IMR-90 (cell line): ENCODE measurements around the gene MTG1. TPM values are rescaled to one million over a fixed set of nuclear protein-coding genes. Genes with fewer than 3 reads are reported as not detected.

Experiments used
- ATAC-seq: fragments of 200-7000 bp; cut with Tn5 transposase; 2 replicates; pipeline ENCODE4 v1.9.1; 2020; ENCODE audit warnings: low read depth, mild to moderate bottlenecking, moderate library complexity
- BruUV-seq: library from RNA; stranded (reverse); fragments of 400-500 nt; replicated peaks from 2 replicates; lab custom pipeline; 2021; lab: Mats Ljungman, UMichigan
- CTCF ChIA-PET: fragments of 300-600 bp; formaldehyde crosslinking; extraction: SDS; loops from one replicate; lab custom pipeline; 2021; ENCODE audit warnings: antibody characterized with exemption; lab: Yijun Ruan, JAX
- POLR2A ChIA-PET: fragments of 300-600 bp; sonication (Branson Sonifier 250); formaldehyde crosslinking; loops from one replicate; lab custom pipeline; 2022; ENCODE audit warnings: antibody characterized with exemption; ENCODE audit not compliant: unreplicated experiment; lab: Charles Lee
- DNase-seq: peaks from one replicate; pipeline ENCODE4 v3.0.0; 2013
- H2AFZ ChIP-seq: replicated peaks from 2 replicates; pipeline ENCODE3; 2013; ENCODE audit warnings: low read length, mild to moderate bottlenecking; ENCODE audit not compliant: poor library complexity
- H2AK5ac ChIP-seq: 2 replicates; pipeline ENCODE4 v1.6.1; 2013; ENCODE audit warnings: low read depth, low read length, inconsistent platforms
- H2AK9ac ChIP-seq: replicated peaks from 2 replicates; pipeline ENCODE3; 2013; ENCODE audit warnings: mild to moderate bottlenecking, low read depth, low read length, moderate library complexity; ENCODE audit not compliant: poor library complexity
- H2BK120ac ChIP-seq: 2 replicates; pipeline ENCODE4 v1.6.1; 2013; ENCODE audit warnings: low read depth, low read length, inconsistent platforms
- H2BK15ac ChIP-seq: 3 replicates; pipeline ENCODE4 v1.6.1; 2013; ENCODE audit warnings: low read depth, low read length, inconsistent platforms
- H2BK20ac ChIP-seq: 2 replicates; pipeline ENCODE4 v1.6.1; 2013; ENCODE audit warnings: low read depth, mild to moderate bottlenecking, inconsistent platforms, low read length, moderate library complexity
- H2BK5ac ChIP-seq: 2 replicates; pipeline ENCODE4 v1.6.1; 2013; ENCODE audit warnings: mild to moderate bottlenecking, low read depth, low read length, inconsistent platforms; ENCODE audit not compliant: poor library complexity, severe bottlenecking
- H3K14ac ChIP-seq: replicated peaks from 2 replicates; pipeline ENCODE4 v1.6.1; 2013; ENCODE audit warnings: low read depth, low read length, inconsistent platforms
- H3K18ac ChIP-seq: 2 replicates; pipeline ENCODE4 v1.6.1; 2013; ENCODE audit warnings: low read depth, low read length, control low read depth
- H3K23ac ChIP-seq: 2 replicates; pipeline ENCODE4 v1.6.1; 2013; ENCODE audit warnings: low read depth, low read length, inconsistent platforms
- H3K27ac ChIP-seq: 2 replicates; pipeline ENCODE4 v1.5.1; 2013; ENCODE audit warnings: mild to moderate bottlenecking, control low read depth, low read length; ENCODE audit not compliant: insufficient read depth
- H3K27me3 ChIP-seq: 2 replicates; pipeline ENCODE4 v1.6.1; 2013; ENCODE audit warnings: low read length; ENCODE audit not compliant: control insufficient read depth, insufficient read depth
- H3K36me3 ChIP-seq: 2 replicates; pipeline ENCODE4 v1.6.1; 2013; ENCODE audit warnings: low read length, mixed read lengths; ENCODE audit not compliant: control insufficient read depth, insufficient read depth
- H3K4ac ChIP-seq: 2 replicates; pipeline ENCODE4 v1.6.1; 2013; ENCODE audit warnings: low read depth, low read length, inconsistent platforms
- H3K4me1 ChIP-seq: 2 replicates; pipeline ENCODE4 v1.6.1; 2013; ENCODE audit warnings: low read length, mixed read lengths; ENCODE audit not compliant: control insufficient read depth, insufficient read depth
- H3K4me2 ChIP-seq: 2 replicates; pipeline ENCODE4 v1.6.1; 2013; ENCODE audit warnings: low read depth, mild to moderate bottlenecking, control low read depth, low read length, moderate library complexity
- H3K4me3 ChIP-seq: 2 replicates; pipeline ENCODE4 v1.5.1; 2013; ENCODE audit warnings: low read depth, mild to moderate bottlenecking, control low read depth, low read length, moderate library complexity; ENCODE audit not compliant: insufficient read depth
- H3K56ac ChIP-seq: 2 replicates; pipeline ENCODE4 v1.6.1; 2013; ENCODE audit warnings: low read length, inconsistent platforms; ENCODE audit not compliant: insufficient read depth; ENCODE audit errors: extremely low read depth
- H3K79me1 ChIP-seq, 2 experiments: 2 replicates each; pipeline ENCODE4 v1.6.1; 2013; ENCODE audit warnings: low read length in 2 of 2, inconsistent platforms in 1 of 2, low read depth in 1 of 2
- H3K9ac ChIP-seq: 2 replicates; pipeline ENCODE4 v1.6.1; 2013; ENCODE audit warnings: low read depth, low read length, control low read depth
- H3K9me1 ChIP-seq: 2 replicates; pipeline ENCODE4 v1.6.1; 2013; ENCODE audit warnings: low read length, inconsistent platforms; ENCODE audit not compliant: insufficient read depth
- H3K9me3 ChIP-seq: 2 replicates; pipeline ENCODE4 v1.6.1; 2013; ENCODE audit warnings: low read length; ENCODE audit not compliant: control insufficient read depth, insufficient read depth
- H4K20me1 ChIP-seq: 2 replicates; pipeline ENCODE4 v1.6.1; 2013; ENCODE audit warnings: low read length, inconsistent platforms; ENCODE audit not compliant: insufficient read depth
- H4K5ac ChIP-seq: 2 replicates; pipeline ENCODE4 v1.6.1; 2013; ENCODE audit warnings: mild to moderate bottlenecking, low read depth, low read length, control low read depth
- H4K8ac ChIP-seq, 2 experiments: 2 replicates each; pipeline ENCODE4 v1.6.1; 2013; ENCODE audit warnings: low read depth in 2 of 2, low read length in 2 of 2, control low read depth in 1 of 2, inconsistent platforms in 1 of 2
- H4K91ac ChIP-seq: 2 replicates; pipeline ENCODE4 v1.6.1; 2013; ENCODE audit warnings: low read depth, low read length, inconsistent platforms; ENCODE audit not compliant: insufficient read depth
- BHLHE40 ChIP-seq: fragments of 150-350 bp; IDR thresholded peaks from 2 replicates; pipeline ENCODE4 v1.6.1; 2016; ENCODE audit warnings: mild to moderate bottlenecking, low read depth, low read length
- CEBPB ChIP-seq: IDR thresholded peaks from 2 replicates; pipeline ENCODE4 v1.6.1; 2012; ENCODE audit warnings: low read depth, low read length, improper control_type of control experiment
- CHD1 ChIP-seq: IDR thresholded peaks from 2 replicates; pipeline ENCODE4 v1.6.1; 2012; ENCODE audit warnings: low read depth, low read length, improper control_type of control experiment
- CTCF ChIP-seq: conservative IDR thresholded peaks from 2 replicates; pipeline ENCODE4 v1.5.1; 2012; ENCODE audit warnings: mild to moderate bottlenecking, low read depth, low read length, improper control_type of control experiment
- ELK1 ChIP-seq: fragments of 150-350 bp; IDR thresholded peaks from 2 replicates; pipeline ENCODE4 v1.6.1; 2016; ENCODE audit warnings: low read depth, mild to moderate bottlenecking, low read length, moderate library complexity, borderline replicate concordance
- FOS ChIP-seq: fragments of 150-350 bp; IDR thresholded peaks from 2 replicates; pipeline ENCODE4 v1.6.1; 2016; ENCODE audit warnings: low read depth, low read length
- MAFK ChIP-seq: IDR thresholded peaks from 2 replicates; pipeline ENCODE4 v1.6.1; 2012; ENCODE audit warnings: low read depth, low read length, improper control_type of control experiment
- MAZ ChIP-seq: IDR thresholded peaks from 2 replicates; pipeline ENCODE4 v1.6.1; 2012; ENCODE audit warnings: low read depth, mild to moderate bottlenecking, low read length, improper control_type of control experiment, moderate library complexity, borderline replicate concordance
- MXI1 ChIP-seq: IDR thresholded peaks from 2 replicates; pipeline ENCODE4 v1.6.1; 2012; ENCODE audit warnings: low read depth, mild to moderate bottlenecking, low read length, moderate library complexity, borderline replicate concordance
- NFE2L2 ChIP-seq: fragments of 150-350 bp; IDR thresholded peaks from 2 replicates; pipeline ENCODE4 v1.6.1; 2016; ENCODE audit warnings: low read depth, mild to moderate bottlenecking, low read length
- POLR2A ChIP-seq: IDR thresholded peaks from 2 replicates; pipeline ENCODE4 v1.6.1; 2012; ENCODE audit warnings: mild to moderate bottlenecking, low read depth, low read length
- RAD21 ChIP-seq: IDR thresholded peaks from 2 replicates; pipeline ENCODE4 v1.6.1; 2012; ENCODE audit warnings: low read length, improper control_type of control experiment
- RCOR1 ChIP-seq: IDR thresholded peaks from 2 replicates; pipeline ENCODE4 v1.6.1; 2012; ENCODE audit warnings: mild to moderate bottlenecking, low read length, improper control_type of control experiment; ENCODE audit not compliant: insufficient replicate concordance
- RFX5 ChIP-seq: IDR thresholded peaks from 2 replicates; pipeline ENCODE4 v1.8.0; 2012; ENCODE audit warnings: low read depth, mild to moderate bottlenecking, low read length, moderate library complexity
- SMC3 ChIP-seq: fragments of 150-350 bp; IDR thresholded peaks from 2 replicates; pipeline ENCODE4 v1.6.1; 2016; ENCODE audit warnings: low read depth, mild to moderate bottlenecking, antibody characterized with exemption, low read length, moderate library complexity
- USF2 ChIP-seq: fragments of 150-350 bp; IDR thresholded peaks from 2 replicates; pipeline ENCODE4 v1.6.1; 2017; ENCODE audit warnings: mild to moderate bottlenecking, antibody characterized with exemption, low read length, low read depth
- WGBS, 2 experiments: methylation state at CpG; one replicate each; pipeline versions ENCODE4 v1.1.5 to v1.1.7; 2013; ENCODE audit warnings: missing lambda C conversion rate in 2 of 2; ENCODE audit not compliant: insufficient read length in 1 of 2; ENCODE audit errors: extremely low coverage in 2 of 2; 5-methylcytosine and 5-hydroxymethylcytosine counted together
- dilution Hi-C: fragments of 300-500 bp; cut with HindIII; formaldehyde crosslinking; loops from one replicate; pipeline ENCODE4 v1.14.3; 2018; ENCODE audit warnings: low sequenced_read_pairs; ENCODE audit not compliant: unreplicated experiment
- in situ Hi-C: fragments of 300-500 bp; cut with MboI; formaldehyde crosslinking; loops from 3 replicates; pipeline ENCODE4 v1.14.3; 2019; ENCODE audit warnings: low sequenced_read_pairs, inconsistent platforms, mixed read lengths
- intact Hi-C: fragments of 100-400 bp; cut with micrococcal nuclease; formaldehyde crosslinking; loops from 2 replicates; pipeline ENCODE4 v1.10.0; 2022
- polyA plus RNA-seq, 3 experiments: library from polyadenylated mRNA; depleted of rRNA; stranded (reverse); fragments of >200 nt; gene quantifications; 2 replicates each; pipeline ENCODE4 v1.2.3, GENCODE V29; 2012; ENCODE audit warnings: low replicate concordance in 1 of 3
- total RNA-seq: library from RNA; depleted of rRNA; stranded (reverse); fragments of >200 nt; gene quantifications from 2 replicates; pipeline ENCODE4 v1.2.3, GENCODE V29; 2012

MTG1 gene
- total and polyA plus RNA-seq, 2 of the 4 experiments (the other 2 are of a cell fraction): 38.5 to 64.8 TPM

GRCh38 chr10:133418289-133418993, 24.5 kb downstream of the MTG1 start:
- no peaks in the 10 kb centered on the region; the same call in 1 of the 2 replicates for H3K4me1 ChIP-seq
- H2AFZ ChIP-seq: no peak overlapping the region
- no peak overlapping the region for H4K5ac ChIP-seq
- H4K91ac ChIP-seq: no peak overlapping the region
- in situ Hi-C loops: no loop called here
- no peak overlapping the region for H4K8ac ChIP-seq
- ATAC-seq: no peak
- no peak overlapping the region for H2BK20ac ChIP-seq
- POLR2A ChIA-PET: no interaction called here
- H2BK15ac ChIP-seq: no peak overlapping the region
- WGBS, 2 experiments: 100% methylated on average over 8 of the region's 14 CpGs; no CpG with 5 or more reads in 1 of the 2 experiments
- peaks cover 6 to 7% of the 10 kb centered on the region in 2 experiments; a peak in 1 of 4 replicates for H3K79me1 ChIP-seq
- H2AK9ac ChIP-seq: no peak overlapping the region
- H3K9me1 ChIP-seq: no peaks in the 10 kb centered on the region
- H3K23ac ChIP-seq: no peak overlapping the region
- CTCF ChIA-PET: no interaction called here
- H3K36me3 ChIP-seq: peaks cover 31% of the 10 kb centered on the region
- intact Hi-C loops: no loop called here
- no peak overlapping the region for H2BK5ac ChIP-seq
- dilution Hi-C loops: no loop called here
- no peak overlapping the region for H3K9ac ChIP-seq
- H3K9me3 ChIP-seq: no peaks in the 10 kb centered on the region
- DNase-seq: no peak
- no peak overlapping the region for H2AK5ac ChIP-seq
- BruUV-seq: no TSS peak
- H3K18ac ChIP-seq: no peak overlapping the region
- H3K56ac ChIP-seq: no peak overlapping the region
- no peak overlapping the region for H3K4me2 ChIP-seq
- H3K14ac ChIP-seq: no peak overlapping the region
- H3K4me3 ChIP-seq: no peak overlapping the region
- no peak overlapping the region for H3K4ac ChIP-seq
- no peak for TF ChIP-seq CTCF
- TF ChIP-seq FOS: no peak
- TF ChIP-seq MXI1: no peak
- TF ChIP-seq RCOR1: no peak
- TF ChIP-seq CHD1: no peak
- no peak for TF ChIP-seq BHLHE40
- TF ChIP-seq RAD21: no peak
- no peak for TF ChIP-seq RFX5
- no peak for TF ChIP-seq POLR2A
- TF ChIP-seq MAFK: no peak
- TF ChIP-seq NFE2L2: no peak
- no peak for TF ChIP-seq USF2
- TF ChIP-seq MAZ: no peak
- TF ChIP-seq SMC3: no peak
- TF ChIP-seq CEBPB: no peak
- TF ChIP-seq ELK1: no peak
- H3K27me3 ChIP-seq: peaks cover 3% of the 10 kb centered on the region; the same call in 1 of the 2 replicates
- H4K20me1 ChIP-seq: no peaks in the 10 kb centered on the region; the same call in none of the 2 replicates
- no peak overlapping the region for H2BK120ac ChIP-seq
- H3K27ac ChIP-seq: no peak overlapping the region
